GM04504 (cell line): ENCODE data around the gene LUZP2.

ENCODE experiments used
- DNase-seq: peaks from one replicate; pipeline ENCODE4 v3.0.0-alpha.2; 2012; ENCODE audit warnings: low read depth

The LUZP2 gene

GRCh38 chr11:24496736-24497725 is at the start of gene LUZP2:
LUZP2 (plus strand) TSS chr11:24497053.
- DNase-seq: no peak

- no peak for DNase-seq
Measured at GRCh38 chr11:24453129-24453718, 43.6 kb upstream of the LUZP2 start.

- no peak for DNase-seq
Measured at GRCh38 chr11:24457985-24458384, 38.9 kb upstream of the LUZP2 start.

DNA sequence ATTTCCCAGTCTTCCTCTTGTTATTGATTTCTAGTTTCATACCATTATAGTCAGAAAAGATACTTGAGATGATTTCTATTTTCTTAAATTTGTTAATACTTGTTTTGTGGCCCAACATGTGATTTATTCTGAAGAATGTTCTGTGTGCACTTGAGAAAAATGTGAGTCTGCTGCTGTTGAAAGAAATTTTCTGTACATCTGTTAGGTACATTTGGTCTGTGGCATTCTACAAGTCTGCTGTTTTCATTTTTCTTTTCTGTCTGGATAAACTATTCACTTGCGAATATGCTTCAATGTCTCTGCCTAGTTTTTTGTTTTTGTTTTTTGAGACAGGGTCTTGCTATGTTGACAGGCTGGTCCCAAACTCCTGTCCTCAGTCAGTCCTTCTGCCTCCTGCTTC is 26.4 kb upstream of the LUZP2 start:
- no peak for DNase-seq

DNA sequence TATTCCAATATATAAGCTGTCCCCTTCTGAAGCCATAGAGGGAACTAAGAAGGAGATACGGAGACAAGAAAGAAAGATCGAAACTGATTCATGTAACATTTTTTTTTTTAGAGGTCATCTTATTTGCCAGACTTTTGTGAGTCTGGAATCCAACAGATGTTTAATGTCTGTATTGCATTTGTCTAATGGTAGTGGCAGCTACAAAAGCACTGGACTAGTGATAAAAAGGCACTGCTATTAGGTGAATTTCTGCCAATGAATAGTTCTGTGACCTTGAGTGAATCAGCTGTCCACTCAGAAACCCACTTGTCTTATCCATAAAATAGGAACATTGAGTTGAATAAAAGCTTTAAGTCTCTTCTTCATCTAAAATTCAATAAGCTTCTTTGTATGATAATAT is 25.8 kb upstream of the LUZP2 start:
- no peak for DNase-seq

DNA sequence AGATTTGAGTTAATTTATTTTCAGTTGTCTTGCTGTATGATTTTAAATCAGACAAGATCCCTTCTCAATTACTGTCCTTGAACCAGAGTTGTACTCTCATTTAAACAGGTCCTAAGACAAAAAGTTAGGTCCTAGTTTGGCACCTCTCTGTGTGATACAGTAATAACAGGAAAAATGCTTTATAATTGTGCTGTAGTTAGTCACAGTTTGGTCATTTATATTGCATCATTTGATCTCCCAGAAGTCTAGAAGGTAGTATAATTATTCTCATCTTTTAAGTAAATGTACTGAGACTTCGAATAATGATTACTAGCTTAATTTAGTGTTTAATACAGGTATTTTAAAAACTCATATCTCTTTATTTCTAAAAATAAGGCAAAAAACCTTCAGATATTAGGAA is 18.1 kb upstream of the LUZP2 start:
- no peak for DNase-seq

- no peak for DNase-seq
Measured at GRCh38 chr11:24489477-24489876, 7.4 kb upstream of the LUZP2 start.

- no peak for DNase-seq
Measured at GRCh38 chr11:24496386-24496735, 492 bp upstream of the LUZP2 start.

DNA sequence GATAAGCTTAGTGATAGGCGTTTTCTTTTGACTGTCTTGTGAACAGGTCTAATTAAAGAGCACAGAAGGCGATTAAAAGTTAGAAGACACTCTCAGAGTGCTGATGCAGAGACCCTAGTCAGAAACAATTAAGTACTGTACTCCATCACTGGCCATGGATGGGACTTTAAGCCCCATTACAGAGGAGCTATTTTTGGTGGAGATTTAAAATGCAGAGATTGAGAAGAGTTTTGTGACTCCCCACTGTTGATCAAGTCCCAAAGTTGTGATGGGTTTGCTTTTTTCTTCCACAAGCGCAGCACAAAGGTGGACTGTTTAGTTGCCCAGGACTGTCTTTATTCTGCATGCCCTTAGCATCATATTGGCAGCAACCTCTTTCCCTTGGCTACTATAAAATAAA is 978 bp downstream of the LUZP2 start:
- DNase-seq: no peak

DNA sequence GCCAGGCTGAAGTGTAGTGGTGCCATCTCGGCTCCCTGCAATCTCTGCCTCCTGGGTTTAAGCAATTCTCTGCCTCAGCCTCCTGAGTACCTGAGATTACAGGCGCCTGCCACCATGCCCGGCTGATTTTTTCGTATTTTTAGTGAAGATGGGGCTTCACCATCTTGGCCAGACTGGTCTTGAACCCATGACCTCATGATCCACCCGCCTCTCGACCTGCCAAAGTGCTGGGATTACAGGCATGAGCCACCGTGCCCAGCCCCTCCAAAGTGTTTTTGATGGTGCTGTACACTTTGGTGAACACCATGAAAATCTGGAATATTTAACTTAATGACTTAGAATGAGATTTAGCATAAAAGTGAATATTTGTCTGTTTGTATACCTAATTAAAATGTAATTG is 5.6 kb downstream of the LUZP2 start:
- DNase-seq: no peak

DNA sequence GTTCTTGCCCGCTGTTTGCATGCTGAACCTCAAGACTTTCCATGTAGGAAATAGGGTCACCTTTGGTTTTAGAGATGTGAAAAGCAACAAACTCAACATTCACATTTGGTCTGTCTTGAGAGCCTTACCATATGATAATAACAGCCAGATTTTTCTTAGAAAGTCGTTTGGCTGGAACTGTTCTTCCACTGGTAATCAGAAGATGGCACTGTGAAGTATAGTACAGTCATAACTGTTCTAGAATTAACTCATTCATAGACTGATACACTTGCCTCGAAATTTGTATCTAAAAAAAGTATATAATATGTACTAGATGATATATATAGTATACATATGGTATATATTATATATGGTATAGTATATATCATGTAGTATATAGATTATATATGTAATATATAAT is 12.3 kb downstream of the LUZP2 start:
- no peak for DNase-seq

DNA sequence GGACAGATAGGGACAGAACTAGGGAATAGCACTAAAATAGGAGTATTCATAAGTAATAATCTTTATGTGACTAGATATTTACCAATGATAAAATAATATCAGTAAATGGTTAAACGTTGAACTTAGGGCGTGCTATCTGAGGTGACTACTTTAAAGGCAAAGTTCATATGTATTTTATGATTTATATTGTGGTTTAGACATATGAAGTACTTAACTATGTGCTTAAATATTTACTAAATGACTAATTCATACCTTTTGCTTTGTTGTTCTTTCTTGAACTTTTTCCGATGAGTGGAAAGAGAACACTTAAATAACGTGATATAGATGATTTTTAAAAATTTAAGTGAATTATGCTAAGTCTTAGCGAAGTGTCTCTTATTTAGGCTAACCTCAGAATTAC is 14.7 kb downstream of the LUZP2 start:
- DNase-seq: no peak

DNA sequence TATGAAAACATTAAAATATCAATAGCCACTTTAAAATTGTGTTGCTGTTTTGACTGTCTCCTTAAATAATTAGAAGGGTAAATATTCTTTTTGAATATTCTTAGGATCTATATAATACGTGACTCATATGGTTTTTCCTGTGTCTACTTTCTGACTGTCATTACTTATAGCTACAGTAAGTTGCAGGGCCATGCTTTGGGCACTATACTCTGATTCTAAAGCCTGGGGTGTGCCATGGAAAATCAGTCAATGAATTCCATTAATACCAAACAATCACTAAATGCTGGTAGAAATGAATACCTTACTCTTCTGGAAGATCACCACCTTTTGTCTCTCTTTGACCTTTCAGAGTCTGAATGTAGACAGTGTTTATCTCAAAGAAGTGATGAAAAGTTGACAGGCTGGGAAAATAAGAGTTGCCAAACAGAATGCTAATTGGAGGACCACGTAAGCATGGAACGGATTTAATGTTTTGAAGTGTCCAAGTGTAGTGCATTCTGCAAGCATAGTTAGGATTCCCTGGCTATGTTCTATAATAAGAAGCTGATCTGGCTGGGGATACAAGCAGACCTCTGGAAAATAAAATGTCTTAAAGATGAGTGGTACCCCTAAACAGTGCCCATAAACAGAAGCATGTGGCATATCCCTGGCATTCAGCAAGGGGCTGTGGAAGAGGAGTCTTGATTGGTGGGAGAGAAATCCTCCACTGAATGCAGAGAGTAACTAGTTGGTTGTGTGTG is 16.8 kb downstream of the LUZP2 start:
- DNase-seq: no peak

DNA sequence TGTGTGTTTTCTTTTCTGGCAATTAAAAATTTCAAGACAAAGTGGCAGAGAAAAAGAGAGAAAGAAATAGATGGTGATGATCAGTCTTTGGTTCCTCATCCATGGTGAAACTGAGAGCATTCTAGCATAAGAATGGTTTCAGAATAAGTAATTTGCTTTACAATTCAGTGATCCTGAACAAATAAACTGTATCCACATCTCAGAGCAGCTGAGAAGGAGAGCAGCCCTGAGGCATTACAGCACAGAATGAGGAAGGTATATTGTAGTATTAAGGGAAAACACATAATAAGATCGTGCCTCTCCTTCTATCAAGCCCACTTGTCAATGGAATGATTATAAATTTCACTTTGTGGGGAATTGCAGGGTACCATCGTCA is 17.4 kb downstream of the LUZP2 start:
- DNase-seq: no peak

- DNase-seq: no peak
Measured at GRCh38 chr11:24515632-24516031, 18.8 kb downstream of the LUZP2 start.

- no peak for DNase-seq
Measured at GRCh38 chr11:24516638-24517037, 19.8 kb downstream of the LUZP2 start.

- no peak for DNase-seq
Measured at GRCh38 chr11:24521601-24522000, 24.7 kb downstream of the LUZP2 start.

DNA sequence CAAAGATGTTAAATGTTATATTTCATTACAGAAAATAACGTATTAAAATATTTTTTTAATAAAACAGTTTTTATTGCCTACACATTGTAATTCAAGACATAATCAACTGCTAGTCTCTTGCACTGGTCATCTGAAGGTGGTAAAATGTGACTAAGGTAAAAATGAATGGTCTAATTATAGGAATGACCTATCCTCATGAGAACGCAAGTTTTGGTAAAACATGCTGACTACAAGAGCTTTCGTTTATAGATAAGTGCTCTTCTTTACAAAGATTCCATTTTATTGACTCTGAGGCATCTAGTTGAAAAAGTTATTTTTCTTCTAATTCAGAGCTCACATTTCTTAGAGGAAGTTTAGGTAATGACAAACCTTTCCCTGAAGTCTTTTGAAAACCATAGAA is 27.3 kb downstream of the LUZP2 start:
- DNase-seq: no peak

DNA sequence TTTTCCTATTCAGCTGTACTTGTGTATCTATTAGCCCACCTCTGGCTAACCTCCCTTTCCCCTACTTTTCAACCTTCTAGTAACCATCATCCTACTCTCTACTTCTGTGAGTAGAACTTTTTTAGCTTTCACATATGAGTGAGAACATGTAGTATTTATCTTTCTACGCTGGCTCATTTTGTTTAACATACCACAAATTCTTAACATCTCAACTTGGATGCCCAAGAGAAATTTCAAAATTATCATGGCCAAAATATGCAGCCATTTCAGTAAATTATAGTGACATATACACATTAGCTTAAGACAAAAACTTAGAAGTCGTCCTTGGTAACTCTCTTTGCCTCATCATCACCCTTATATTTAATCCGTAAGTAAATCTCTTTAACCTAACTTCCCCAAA is 34.7 kb downstream of the LUZP2 start:
- DNase-seq: no peak

DNA sequence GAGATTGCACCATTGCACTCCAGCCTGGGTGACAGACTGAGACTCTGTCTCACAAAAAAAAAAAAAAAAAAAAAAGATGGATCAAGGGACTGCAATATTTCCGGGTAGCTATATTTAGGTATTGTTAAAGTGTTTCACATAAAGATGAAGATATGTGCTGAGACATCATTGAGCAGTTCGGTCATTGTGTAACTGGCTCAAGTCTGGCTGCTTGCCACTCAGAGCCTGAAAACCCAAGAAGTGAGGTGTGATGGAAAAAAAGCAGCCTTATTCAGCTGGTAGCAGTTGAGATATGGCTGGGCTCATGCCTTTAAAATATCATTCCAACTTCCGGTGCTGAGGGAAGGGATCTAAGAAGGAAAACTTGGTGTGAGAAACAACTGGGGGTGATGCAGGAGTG is 46.9 kb downstream of the LUZP2 start:
- DNase-seq: no peak

DNA sequence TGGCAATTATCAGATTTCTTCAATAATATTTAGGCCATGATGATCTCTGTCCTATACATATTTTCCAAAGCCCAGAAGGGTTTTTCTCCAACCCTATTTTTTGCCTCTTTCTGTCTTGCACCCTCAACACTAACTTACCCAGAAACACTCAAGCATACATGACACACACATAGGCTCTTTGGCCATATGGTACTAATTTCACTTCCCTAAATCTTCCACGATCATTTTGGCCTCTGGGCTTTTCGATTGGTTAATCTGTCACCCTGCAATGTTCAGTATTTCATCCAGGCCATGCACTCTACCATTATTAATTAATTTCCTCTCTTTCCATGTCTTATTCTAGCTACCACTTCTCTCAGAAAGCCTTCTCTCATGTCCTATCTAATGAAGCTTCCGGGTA is 59.8 kb downstream of the LUZP2 start:
- no peak for DNase-seq

GRCh38 chr11:24559315-24559714 is 62.5 kb downstream of the LUZP2 start:
- DNase-seq: no peak

DNA sequence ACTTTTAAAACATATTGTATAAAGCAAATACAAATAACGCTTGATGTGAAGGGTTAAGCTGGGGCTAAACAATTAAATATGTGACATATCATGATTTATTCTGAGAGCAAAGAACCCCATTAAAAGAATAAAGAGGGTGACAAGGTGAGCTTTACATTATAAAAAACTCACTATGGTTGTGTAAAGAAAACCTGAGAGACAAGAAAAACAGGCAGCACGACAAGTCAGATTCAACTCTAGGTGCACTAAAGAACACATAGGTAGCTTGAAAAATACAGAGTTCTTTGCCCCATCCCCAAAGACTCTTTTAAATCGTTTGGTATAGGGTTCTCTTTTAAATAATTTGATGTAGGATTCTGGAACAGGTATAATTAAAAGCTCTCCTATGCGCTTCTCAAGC is 63.5 kb downstream of the LUZP2 start:
- DNase-seq: no peak
